Measurements from ENCODE around the gene C3orf49.

C3orf49 gene

DNA sequence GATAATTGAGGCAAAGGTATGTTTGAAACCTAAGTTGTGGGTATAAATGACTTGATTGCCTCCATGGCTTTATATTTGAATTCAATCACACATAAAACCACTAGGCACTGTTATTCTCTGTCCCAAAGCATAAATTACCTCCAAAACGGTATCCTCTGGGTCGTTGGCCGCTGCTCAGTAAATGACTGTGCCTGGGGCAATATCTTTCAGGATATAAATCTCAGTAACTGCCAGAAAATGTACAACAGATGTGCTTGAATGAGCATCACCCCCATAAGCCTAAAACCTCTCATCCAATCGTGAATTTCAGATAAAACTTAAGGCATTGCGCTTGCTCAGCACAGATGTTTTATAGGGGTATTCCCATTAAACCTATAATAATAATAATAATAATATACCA is 19.0 kb upstream of the C3orf49 start:
- TF ChIP-seq CTCF (IDR thresholded peaks at IDR 0.05; ENCODE audit: low read depth, low read length) = no peak
- no peak for DNase-seq (ENCODE audit: extremely low read depth, low read depth)

GRCh38 chr3:63803911-63804310 is 15.2 kb upstream of the C3orf49 start:
- no peak for DNase-seq (ENCODE audit: extremely low read depth, low read depth)
- TF ChIP-seq CTCF (IDR thresholded peaks at IDR 0.05; ENCODE audit: low read depth, low read length) = no peak

- no peak for TF ChIP-seq CTCF (IDR thresholded peaks at IDR 0.05; ENCODE audit: low read depth, low read length)
- DNase-seq (ENCODE audit: extremely low read depth, low read depth) = no peak
Observed at GRCh38 chr3:63807961-63808565, 11.0 kb upstream of the C3orf49 start.

DNA sequence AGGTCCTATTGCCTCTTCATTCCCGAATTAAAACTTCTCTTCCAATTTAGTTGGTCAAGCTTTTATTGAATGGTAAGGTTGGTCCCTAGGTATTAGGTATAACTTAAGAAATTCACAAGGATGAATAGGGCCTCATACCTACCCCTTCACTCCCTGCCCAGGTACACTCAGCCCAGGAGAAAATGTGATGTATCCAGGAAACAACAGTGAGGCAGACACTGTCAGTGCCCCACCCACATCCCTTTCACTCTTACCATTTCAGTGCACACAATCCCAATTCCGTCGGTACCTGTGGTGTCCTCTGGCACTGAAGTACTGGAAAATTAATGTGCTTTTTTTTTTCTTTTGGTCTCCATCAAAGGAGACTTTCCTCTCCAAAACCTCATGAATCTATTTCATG is 10.5 kb upstream of the C3orf49 start:
- TF ChIP-seq CTCF (IDR thresholded peaks at IDR 0.05; ENCODE audit: low read depth, low read length) = no peak
- no peak for DNase-seq (ENCODE audit: extremely low read depth, low read depth)

DNA sequence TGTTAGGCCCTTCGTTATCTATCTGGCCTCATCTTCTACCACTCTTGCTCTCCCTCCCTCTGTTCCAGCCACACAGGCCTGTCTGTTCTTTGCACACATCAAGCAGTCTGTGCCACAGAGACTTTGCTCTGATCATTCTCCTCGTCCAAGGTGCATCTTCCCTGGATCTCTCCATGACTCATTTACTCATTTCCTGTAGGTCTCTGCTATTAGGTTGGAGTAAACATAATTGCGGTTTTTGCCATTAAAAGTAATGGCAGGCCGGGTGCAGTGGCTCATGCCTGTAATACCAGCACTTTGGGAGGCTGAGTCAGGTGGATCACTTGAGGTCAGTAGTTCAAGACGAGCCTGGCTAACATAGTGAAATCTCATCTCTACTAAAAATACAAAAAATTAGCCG is 9.5 kb upstream of the C3orf49 start:
- no peak for TF ChIP-seq CTCF (IDR thresholded peaks at IDR 0.05; ENCODE audit: low read depth, low read length)
- no peak for DNase-seq (ENCODE audit: extremely low read depth, low read depth)

GRCh38 chr3:63814237-63814636 is 4.9 kb upstream of the C3orf49 start:
- no peak for TF ChIP-seq CTCF (IDR thresholded peaks at IDR 0.05; ENCODE audit: low read depth, low read length)
- DNase-seq (ENCODE audit: extremely low read depth, low read depth) = no peak

- TF ChIP-seq CTCF (IDR thresholded peaks at IDR 0.05; ENCODE audit: low read depth, low read length) = no peak
- no peak for DNase-seq (ENCODE audit: extremely low read depth, low read depth)
Observed at GRCh38 chr3:63817225-63817624, 1.9 kb upstream of the C3orf49 start.

Data from AG09319 (cell line).